ENCODE results near the gene IGFBP5. TPM values are rescaled to one million over a fixed set of nuclear protein-coding genes. Genes with fewer than 3 reads are reported as not detected.
A peak's percentile ranks its signal among the peaks of the same experiment; 100 is the strongest.

The IGFBP5 gene
- total RNA-seq, 2 experiments from 2014 or later, result not detected

- no peak overlapping the region for H3K4me3 Mint-ChIP-seq
- no peak overlapping the region for H3K27ac Mint-ChIP-seq
- H3K9me3 Mint-ChIP-seq, result no peaks in the 10 kb centered on the region
- peaks cover 14% of the 10 kb centered on the region for H3K4me1 Mint-ChIP-seq
- DNase-seq, result no peak
- H3K36me3 Mint-ChIP-seq, result no peaks in the 10 kb centered on the region
- H3K27me3 Mint-ChIP-seq, result peaks cover 51% of the 10 kb centered on the region
Observed at GRCh38 chr2:216698293-216698692, 2.9 kb upstream of the IGFBP5 start.

DNA sequence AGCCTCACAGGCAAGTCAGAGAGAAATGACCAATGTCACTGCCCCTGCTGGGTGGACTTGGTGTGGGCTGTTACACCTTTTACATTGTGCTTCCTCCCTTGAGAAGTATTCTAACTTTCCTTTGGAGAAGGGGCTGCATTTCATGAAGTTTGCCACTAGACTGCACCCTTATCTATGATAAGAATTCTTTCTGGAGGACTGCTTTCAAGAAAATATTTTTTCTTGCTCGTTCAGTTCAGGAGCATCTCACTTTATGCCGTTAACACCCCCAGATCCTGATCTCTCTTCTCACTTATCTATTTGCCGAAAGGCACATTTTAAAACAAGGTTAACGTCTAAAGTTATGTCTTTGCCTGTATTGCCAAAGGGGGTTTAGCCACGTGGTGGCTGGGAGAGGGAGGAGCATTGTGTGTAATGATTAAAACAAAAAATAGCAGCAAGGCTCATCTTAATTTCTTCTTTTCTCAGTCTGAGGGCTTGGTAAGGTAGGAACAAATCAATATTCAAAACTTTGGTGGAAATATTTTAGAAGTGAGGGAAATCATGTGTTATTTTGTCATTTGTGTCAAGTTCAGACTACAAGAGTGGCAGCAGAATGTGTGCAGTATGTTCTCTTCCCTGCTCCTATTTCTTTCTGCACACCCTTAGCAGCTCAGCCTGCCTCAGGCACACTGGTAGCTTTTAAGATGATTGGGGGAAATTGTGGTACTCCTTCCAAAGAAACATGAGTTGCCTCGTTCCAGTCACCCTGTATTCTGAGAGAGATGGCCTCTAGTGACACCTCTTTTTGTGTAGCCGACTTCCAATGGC lies 1.6 kb upstream of the IGFBP5 start:
- Mint-ChIP-seq H3K4me1 (peaks cover 19% of the 10 kb centered on the region), H3K4me3 (no peak overlapping the region), H3K36me3 (no peaks in the 10 kb centered on the region), H3K27ac (no peak overlapping the region), H3K27me3 (peaks cover 62% of the 10 kb centered on the region), H3K9me3 (no peaks in the 10 kb centered on the region)
- DNase-seq, result no peak

DNA sequence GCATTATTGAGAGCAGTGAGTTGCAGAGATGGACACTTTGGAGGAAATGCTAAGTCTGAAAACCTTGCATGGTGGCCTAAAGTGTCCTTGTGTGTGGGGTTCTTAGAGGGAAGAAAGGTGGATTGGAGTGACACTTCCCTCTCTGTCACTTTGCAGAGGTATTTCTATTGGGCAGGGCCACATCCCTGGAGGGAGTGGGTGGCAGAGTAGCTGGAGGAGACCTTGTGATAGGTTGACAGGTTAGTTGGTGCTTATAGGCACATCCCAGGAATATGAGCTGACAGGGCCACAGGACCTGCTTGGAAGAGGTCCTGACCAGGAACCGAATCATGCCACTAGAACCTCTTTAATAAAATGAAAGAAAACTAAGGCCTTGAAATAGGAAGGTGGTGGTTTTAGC lies 972 bp upstream of the IGFBP5 start:
- DNase-seq, result no peak
- H3K4me3 Mint-ChIP-seq, result no peak overlapping the region
- H3K4me1 Mint-ChIP-seq, result peaks cover 21% of the 10 kb centered on the region
- H3K27me3 Mint-ChIP-seq, result peaks cover 66% of the 10 kb centered on the region
- no peak overlapping the region for H3K27ac Mint-ChIP-seq
- H3K36me3 Mint-ChIP-seq, result no peaks in the 10 kb centered on the region
- H3K9me3 Mint-ChIP-seq, result no peaks in the 10 kb centered on the region

DNA sequence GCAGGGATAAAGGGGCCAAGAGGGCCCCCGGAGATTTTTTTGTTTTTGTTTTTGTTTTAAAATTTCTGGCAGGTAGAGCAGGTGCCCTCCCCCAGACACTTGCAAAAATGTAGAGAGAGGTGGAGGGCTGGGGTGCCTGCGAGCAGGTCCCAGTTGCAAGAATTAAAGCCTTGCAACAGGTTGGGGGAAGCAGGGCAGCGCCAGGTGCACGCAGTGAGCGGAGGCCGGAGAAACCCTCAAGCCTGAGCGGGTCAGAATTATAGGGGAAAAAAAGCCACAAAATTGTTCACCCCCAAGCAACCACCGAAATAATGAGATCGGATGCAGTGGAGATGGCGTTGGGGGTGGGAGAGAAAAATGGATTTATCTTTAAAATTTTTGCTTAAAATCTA lies 527 bp downstream of the IGFBP5 start:
- Mint-ChIP-seq H3K4me1 (peaks cover 25% of the 10 kb centered on the region), H3K27ac (no peak overlapping the region), H3K9me3 (no peaks in the 10 kb centered on the region), H3K4me3 (peak overlapping the region; percentile 32), H3K36me3 (no peaks in the 10 kb centered on the region), H3K27me3 (peaks cover 78% of the 10 kb centered on the region)
- no peak for DNase-seq

DNA sequence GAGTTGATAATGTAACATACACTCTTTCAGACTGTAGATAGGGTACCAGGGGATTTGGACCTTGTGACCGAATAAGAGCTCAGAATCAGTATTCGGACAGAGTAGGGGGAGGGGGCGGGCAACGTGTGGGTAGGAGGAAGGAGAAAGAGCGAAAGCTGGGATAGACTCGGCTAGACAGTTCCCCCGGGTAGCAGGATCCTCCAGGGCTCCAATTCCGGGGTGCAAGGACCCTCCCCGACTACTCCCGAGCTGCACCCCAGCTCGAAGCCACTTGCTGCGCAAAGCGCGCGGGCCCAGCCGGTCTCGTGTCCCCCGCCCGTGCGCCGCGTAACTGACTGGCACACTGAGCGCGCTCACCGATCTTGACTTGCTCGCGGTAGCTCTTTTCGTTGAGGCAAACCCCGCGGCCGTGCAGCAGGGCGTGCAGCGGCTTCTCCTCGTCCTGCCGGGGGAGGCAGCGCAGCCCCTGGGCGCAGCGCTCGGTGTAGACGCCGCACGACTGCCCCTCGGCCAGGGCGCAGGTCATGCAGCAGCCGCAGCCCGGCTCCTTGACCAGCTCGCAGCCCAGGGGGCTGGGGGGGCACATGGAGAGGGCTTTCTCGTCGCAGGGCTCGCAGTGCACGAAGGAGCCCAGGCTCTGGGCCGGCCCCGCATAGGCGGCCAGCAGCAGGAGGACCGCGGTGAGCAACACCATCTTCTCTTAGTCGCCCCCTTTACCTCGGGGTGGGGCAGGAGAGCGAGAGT lies 1.1 kb downstream of the IGFBP5 start:
- H3K4me1 Mint-ChIP-seq, result peaks cover 25% of the 10 kb centered on the region
- H3K4me3 Mint-ChIP-seq, result peak overlapping the region; percentile 71
- no peaks in the 10 kb centered on the region for H3K36me3 Mint-ChIP-seq
- H3K27ac Mint-ChIP-seq, result no peak overlapping the region
- H3K27me3 Mint-ChIP-seq, result peaks cover 84% of the 10 kb centered on the region
- no peaks in the 10 kb centered on the region for H3K9me3 Mint-ChIP-seq
- peak; percentile 64 for DNase-seq

GRCh38 chr2:216693414-216694080 lies 1.8 kb downstream of the IGFBP5 start:
- no peak for DNase-seq
- H3K36me3 Mint-ChIP-seq, result no peaks in the 10 kb centered on the region

DNA sequence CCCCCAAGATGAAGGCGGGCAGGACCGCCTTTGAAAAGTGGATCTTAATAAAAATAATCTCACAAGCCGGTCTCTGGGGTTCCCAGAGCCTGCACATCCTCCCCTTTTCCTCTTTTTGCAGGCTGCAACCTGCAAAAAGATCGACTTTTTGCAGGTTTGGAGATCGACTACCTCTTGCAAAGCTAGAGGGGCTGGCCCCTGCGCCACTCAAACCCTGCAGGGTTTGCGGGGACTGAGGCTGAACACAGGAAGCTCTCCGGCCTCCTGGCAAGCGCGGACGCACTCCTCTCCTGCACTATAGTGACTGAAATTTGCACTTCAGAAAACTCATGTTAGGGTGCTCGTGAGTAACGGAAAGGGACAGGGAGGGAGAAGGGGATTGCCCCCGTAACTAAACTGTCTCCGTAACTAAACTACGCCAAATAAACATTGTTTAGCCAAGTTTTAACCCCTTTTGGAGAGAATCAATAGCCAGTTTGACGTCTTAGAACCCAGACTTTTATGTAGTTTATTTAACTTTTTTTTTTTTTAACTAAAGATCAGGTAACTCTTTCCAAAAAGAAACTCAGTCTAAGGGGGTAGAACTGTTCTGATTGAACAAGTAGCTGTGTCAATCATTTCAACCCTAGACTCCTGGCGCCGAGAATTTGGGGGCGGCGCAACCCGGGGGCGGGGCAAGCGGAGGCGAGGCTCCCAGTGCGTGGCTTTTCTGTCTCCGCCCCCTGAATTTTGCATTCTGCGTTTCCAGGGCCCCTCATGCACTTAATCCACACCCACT lies 2.5 kb downstream of the IGFBP5 start:
- Mint-ChIP-seq H3K27ac (peak overlapping the region; percentile 56), H3K4me1 (peaks cover 25% of the 10 kb centered on the region), H3K4me3 (peak overlapping the region; percentile 84), H3K36me3 (no peaks in the 10 kb centered on the region), H3K9me3 (no peaks in the 10 kb centered on the region), H3K27me3 (peaks cover 81% of the 10 kb centered on the region)
- DNase-seq, result peak; percentile 86

More at GRCh38 chr2:216693414-216694080, 1.8 kb downstream of the IGFBP5 start:
- Mint-ChIP-seq H3K9me3 (no peaks in the 10 kb centered on the region), H3K4me1 (peaks cover 25% of the 10 kb centered on the region), H3K27ac (no peak overlapping the region), H3K4me3 (peak overlapping the region; percentile 71), H3K27me3 (peaks cover 88% of the 10 kb centered on the region)

GRCh38 chr2:216690853-216691741 lies 4.3 kb downstream of the IGFBP5 start:
- Mint-ChIP-seq H3K4me1 (peaks cover 23% of the 10 kb centered on the region), H3K27ac (no peak overlapping the region), H3K9me3 (no peaks in the 10 kb centered on the region), H3K4me3 (peak overlapping the region; percentile 58), H3K36me3 (no peaks in the 10 kb centered on the region), H3K27me3 (peaks cover 65% of the 10 kb centered on the region)
- DNase-seq, result peak; percentile 57

GRCh38 chr2:216690456-216690852 lies 4.9 kb downstream of the IGFBP5 start:
- H3K4me1 Mint-ChIP-seq, result peaks cover 23% of the 10 kb centered on the region
- H3K27me3 Mint-ChIP-seq, result peaks cover 59% of the 10 kb centered on the region
- H3K27ac Mint-ChIP-seq, result no peak overlapping the region
- no peaks in the 10 kb centered on the region for H3K36me3 Mint-ChIP-seq
- no peaks in the 10 kb centered on the region for H3K9me3 Mint-ChIP-seq
- no peak overlapping the region for H3K4me3 Mint-ChIP-seq
- no peak for DNase-seq

DNA sequence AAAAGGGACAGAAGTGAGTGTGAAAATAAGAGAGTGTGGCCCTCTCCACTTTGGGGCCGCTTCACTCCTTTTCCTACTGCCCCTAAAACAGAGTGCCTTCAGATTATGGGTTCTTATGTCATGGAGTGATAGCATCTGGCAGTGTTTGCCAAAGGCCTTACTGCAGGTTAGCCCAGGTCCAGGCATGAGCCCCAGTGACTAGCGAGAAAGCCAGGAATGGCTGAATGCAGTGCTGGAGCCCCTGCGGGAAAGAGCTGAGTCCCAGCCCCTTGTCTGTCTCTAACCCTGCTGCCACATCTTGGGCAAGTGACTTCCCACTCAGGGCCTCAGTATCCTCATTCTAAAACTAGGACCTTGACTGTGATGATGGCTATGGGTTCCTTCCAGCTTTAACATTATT lies 6.0 kb downstream of the IGFBP5 start:
- H3K27ac Mint-ChIP-seq, result no peak overlapping the region
- H3K36me3 Mint-ChIP-seq, result no peaks in the 10 kb centered on the region
- no peaks in the 10 kb centered on the region for H3K9me3 Mint-ChIP-seq
- H3K27me3 Mint-ChIP-seq, result peaks cover 53% of the 10 kb centered on the region
- H3K4me3 Mint-ChIP-seq, result no peak overlapping the region
- H3K4me1 Mint-ChIP-seq, result peaks cover 19% of the 10 kb centered on the region
- no peak for DNase-seq

- no peaks in the 10 kb centered on the region for H3K36me3 Mint-ChIP-seq
- no peak for DNase-seq
- peaks cover 53% of the 10 kb centered on the region for H3K27me3 Mint-ChIP-seq
- no peak overlapping the region for H3K4me3 Mint-ChIP-seq
- H3K4me1 Mint-ChIP-seq, result peaks cover 15% of the 10 kb centered on the region
- H3K27ac Mint-ChIP-seq, result no peak overlapping the region
- no peaks in the 10 kb centered on the region for H3K9me3 Mint-ChIP-seq
Observed at GRCh38 chr2:216688731-216689340, 6.5 kb downstream of the IGFBP5 start.

- Mint-ChIP-seq H3K36me3 (no peaks in the 10 kb centered on the region), H3K27me3 (peaks cover 54% of the 10 kb centered on the region), H3K9me3 (no peaks in the 10 kb centered on the region), H3K4me1 (peaks cover 13% of the 10 kb centered on the region), H3K4me3 (no peak overlapping the region), H3K27ac (no peak overlapping the region)
- DNase-seq, result peak; percentile 43
Observed at GRCh38 chr2:216687646-216688045, 7.7 kb downstream of the IGFBP5 start.

GRCh38 chr2:216687111-216687510 lies 8.2 kb downstream of the IGFBP5 start:
- H3K27ac Mint-ChIP-seq, result no peak overlapping the region
- H3K4me1 Mint-ChIP-seq, result peaks cover 11% of the 10 kb centered on the region
- no peak overlapping the region for H3K4me3 Mint-ChIP-seq
- DNase-seq, result no peak
- peaks cover 49% of the 10 kb centered on the region for H3K27me3 Mint-ChIP-seq
- no peaks in the 10 kb centered on the region for H3K36me3 Mint-ChIP-seq
- no peaks in the 10 kb centered on the region for H3K9me3 Mint-ChIP-seq
